RWPE2 (cell line): ENCODE measurements around the gene DOC2A.
"Not testable (repeated sequence)": the region's sequence is repeated elsewhere in the genome, so short reads cannot be mapped to it uniquely, and the experiment has no call there.

Experiments
- ATAC-seq: fragments of 200-7000 bp; cut with Tn5 transposase; 3 replicates; pipeline ENCODE4 v1.9.1; 2021; ENCODE audit warnings: low read depth
- DNase-seq: peaks from one replicate; pipeline ENCODE4 v3.0.0-alpha.2; 2020; ENCODE audit warnings: low spot score
- H3K27ac ChIP-seq: fragments of 450-650 bp; 2 replicates; pipeline ENCODE4 v1.5.1; 2017; ENCODE audit warnings: mild to moderate bottlenecking; ENCODE audit not compliant: poor library complexity, severe bottlenecking
- H3K27me3 ChIP-seq: fragments of 250-450 bp; sonication (Bioruptor Pico); 2 replicates; pipeline ENCODE4 v1.5.1; 2021; ENCODE audit warnings: mild to moderate bottlenecking, moderate library complexity; ENCODE audit not compliant: insufficient read depth, poor library complexity, severe bottlenecking
- H3K36me3 ChIP-seq: fragments of 250-450 bp; sonication (Bioruptor Pico); 2 replicates; pipeline ENCODE4 v1.5.1; 2020; ENCODE audit warnings: low read depth, mild to moderate bottlenecking, moderate library complexity
- H3K4me1 ChIP-seq: fragments of 250-450 bp; sonication (Bioruptor Pico); 2 replicates; pipeline ENCODE4 v1.5.1; 2021; ENCODE audit warnings: mild to moderate bottlenecking, moderate library complexity; ENCODE audit not compliant: insufficient read depth, poor library complexity, severe bottlenecking
- H3K4me3 ChIP-seq: fragments of 250-450 bp; sonication (Bioruptor Pico); 2 replicates; pipeline ENCODE4 v1.5.1; 2021; ENCODE audit warnings: mild to moderate bottlenecking, moderate library complexity; ENCODE audit not compliant: severe bottlenecking
- H3K9me3 ChIP-seq: fragments of 250-450 bp; sonication (Bioruptor Pico); 2 replicates; pipeline ENCODE4 v1.5.1; 2021; ENCODE audit warnings: mild to moderate bottlenecking, moderate library complexity; ENCODE audit not compliant: severe bottlenecking
- TF ChIP-seq, protein P1 (sequence below): fragments of 450-650 bp; IDR thresholded peaks from one replicate; pipeline ENCODE4 v1.5.1; 2017; ENCODE audit warnings: mild to moderate bottlenecking, moderate library complexity; ENCODE audit not compliant: poor library complexity, severe bottlenecking

Gene DOC2A

DNA sequence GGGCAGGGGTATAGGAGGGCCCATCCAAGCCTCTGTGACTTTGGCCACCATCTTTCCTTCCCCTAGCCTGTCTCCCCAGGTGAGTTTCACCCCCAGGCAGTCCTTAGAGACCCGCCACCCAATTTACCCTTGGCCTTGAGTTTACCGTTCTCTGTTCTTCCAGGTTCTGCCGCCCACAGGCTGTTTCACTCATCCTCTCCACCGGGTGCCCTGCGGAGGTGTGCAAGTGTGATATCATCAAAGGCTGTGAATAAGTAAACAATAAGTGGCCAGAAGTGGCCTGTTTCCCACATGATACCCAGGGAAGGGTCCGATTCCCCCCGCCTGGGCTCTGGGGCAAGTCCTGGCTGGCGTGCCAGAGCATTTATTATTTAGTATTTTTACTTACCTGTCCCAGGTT, 35.4 kb upstream of the DOC2A start:
- ATAC-seq (no peak), DNase-seq (no peak)
- Histone ChIP-seq H3K36me3 (no peaks in the 10 kb centered on the region), H3K27ac (no peak overlapping the region), H3K4me3 (no peak overlapping the region), H3K9me3 (no peaks in the 10 kb centered on the region), H3K4me1 (no peaks in the 10 kb centered on the region), H3K27me3 (no peaks in the 10 kb centered on the region)
- TF ChIP-seq, protein P1, sequence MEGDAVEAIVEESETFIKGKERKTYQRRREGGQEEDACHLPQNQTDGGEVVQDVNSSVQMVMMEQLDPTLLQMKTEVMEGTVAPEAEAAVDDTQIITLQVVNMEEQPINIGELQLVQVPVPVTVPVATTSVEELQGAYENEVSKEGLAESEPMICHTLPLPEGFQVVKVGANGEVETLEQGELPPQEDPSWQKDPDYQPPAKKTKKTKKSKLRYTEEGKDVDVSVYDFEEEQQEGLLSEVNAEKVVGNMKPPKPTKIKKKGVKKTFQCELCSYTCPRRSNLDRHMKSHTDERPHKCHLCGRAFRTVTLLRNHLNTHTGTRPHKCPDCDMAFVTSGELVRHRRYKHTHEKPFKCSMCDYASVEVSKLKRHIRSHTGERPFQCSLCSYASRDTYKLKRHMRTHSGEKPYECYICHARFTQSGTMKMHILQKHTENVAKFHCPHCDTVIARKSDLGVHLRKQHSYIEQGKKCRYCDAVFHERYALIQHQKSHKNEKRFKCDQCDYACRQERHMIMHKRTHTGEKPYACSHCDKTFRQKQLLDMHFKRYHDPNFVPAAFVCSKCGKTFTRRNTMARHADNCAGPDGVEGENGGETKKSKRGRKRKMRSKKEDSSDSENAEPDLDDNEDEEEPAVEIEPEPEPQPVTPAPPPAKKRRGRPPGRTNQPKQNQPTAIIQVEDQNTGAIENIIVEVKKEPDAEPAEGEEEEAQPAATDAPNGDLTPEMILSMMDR = no peak

DNA sequence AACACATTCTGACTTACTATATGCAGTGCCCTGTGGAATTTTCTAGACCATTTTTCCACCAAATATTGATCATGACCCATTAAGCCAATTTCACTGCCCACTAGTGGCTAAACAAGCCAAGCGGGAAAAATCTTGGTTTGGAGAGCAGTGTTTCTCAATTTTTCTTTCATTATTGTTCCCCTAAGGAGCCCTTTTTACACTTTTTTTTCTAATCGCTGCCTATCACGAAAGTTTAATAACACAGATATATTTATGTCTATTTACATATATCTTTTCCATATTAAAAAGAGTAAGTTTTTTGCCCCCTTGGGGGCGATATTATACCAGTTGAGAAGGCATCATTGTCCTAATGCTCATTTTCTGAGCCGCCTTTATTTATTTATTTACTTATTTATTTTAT, 31.0 kb upstream of the DOC2A start:
- no peak overlapping the region for H3K4me3 ChIP-seq
- DNase-seq = no peak
- H3K27ac ChIP-seq = no peak overlapping the region
- H3K27me3 ChIP-seq = no peaks in the 10 kb centered on the region
- H3K36me3 ChIP-seq = no peaks in the 10 kb centered on the region
- H3K9me3 ChIP-seq = no peaks in the 10 kb centered on the region
- H3K4me1 ChIP-seq = no peaks in the 10 kb centered on the region
- TF ChIP-seq, protein P1 = peak; percentile 80
- ATAC-seq = no peak

DNA sequence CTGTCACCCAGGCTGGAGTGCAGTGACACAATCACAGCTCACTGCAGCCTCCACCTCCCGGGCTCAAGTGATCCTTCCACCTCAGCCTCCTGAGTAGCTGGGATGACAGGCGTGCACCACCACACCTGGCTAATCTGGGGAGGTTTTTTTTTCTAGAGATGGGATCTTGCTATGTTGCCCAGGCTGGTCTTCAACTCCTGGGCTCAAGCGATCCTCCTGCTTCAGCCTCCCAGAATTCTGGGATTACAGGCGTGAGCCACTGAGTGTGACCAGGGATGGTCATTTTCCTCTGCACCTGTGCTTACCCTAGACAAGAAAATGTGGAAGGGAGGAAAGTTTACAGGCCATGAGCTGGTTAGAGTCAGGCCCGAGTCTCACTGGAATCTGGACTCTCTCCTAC, 29.9 kb upstream of the DOC2A start:
- not testable (repeated sequence) for H3K4me1 ChIP-seq, H3K27ac ChIP-seq, H3K9me3 ChIP-seq, H3K27me3 ChIP-seq, H3K4me3 ChIP-seq, H3K36me3 ChIP-seq, DNase-seq, ATAC-seq

DNA sequence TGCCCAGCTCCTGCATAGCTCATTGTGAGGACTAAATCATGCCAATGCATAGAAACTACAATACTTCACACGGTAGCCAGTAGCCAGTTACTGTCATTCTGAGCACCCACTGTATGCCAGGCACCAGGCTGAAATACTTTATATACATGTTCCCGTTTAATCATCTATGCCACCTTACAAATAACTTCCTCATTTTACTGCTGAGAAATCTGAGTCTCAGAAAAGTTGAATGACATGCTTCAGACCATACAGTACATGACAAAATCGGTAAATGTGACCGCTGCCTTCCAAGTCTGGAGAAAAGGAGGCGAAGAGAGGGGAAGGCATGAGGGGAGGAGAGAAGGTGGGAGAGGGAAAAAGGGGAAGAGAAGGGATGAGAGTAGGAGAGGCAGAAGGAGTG, 29.4 kb upstream of the DOC2A start:
- ATAC-seq (no peak), DNase-seq (no peak)
- H3K36me3 ChIP-seq = no peaks in the 10 kb centered on the region
- no peaks in the 10 kb centered on the region for H3K9me3 ChIP-seq
- H3K4me1 ChIP-seq = no peaks in the 10 kb centered on the region
- TF ChIP-seq, protein P1 = no peak
- H3K27me3 ChIP-seq = no peaks in the 10 kb centered on the region
- H3K4me3 ChIP-seq = no peak overlapping the region
- H3K27ac ChIP-seq = no peak overlapping the region

DNA sequence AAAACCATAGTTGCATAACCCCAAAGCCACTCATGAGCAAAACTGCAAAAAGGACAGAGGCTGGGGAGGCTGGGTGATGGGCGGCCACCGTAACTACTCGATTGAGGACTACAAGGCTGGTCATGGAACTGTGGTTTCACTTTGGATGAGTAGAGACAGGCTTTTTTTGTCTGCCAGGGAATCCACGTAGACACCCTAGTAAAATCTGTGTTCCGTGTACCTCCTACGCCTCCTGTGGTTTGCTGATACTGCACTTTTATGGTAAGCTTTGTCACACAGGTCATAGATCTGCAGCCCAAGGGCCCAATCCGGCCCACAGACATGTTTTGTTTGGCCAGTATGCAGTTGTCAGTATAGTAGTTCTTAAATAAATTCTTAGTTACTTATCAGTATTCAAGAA, 22.4 kb upstream of the DOC2A start:
- H3K9me3 ChIP-seq = no peaks in the 10 kb centered on the region
- H3K36me3 ChIP-seq = no peaks in the 10 kb centered on the region
- no peak for DNase-seq
- peaks cover 8% of the 10 kb centered on the region for H3K27me3 ChIP-seq
- no peaks in the 10 kb centered on the region for H3K4me1 ChIP-seq
- no peak for ATAC-seq
- no peak overlapping the region for H3K4me3 ChIP-seq
- H3K27ac ChIP-seq = no peak overlapping the region
- TF ChIP-seq, protein P1 = no peak
